ENCODE measurements around the gene IMMT. TPM values are rescaled to one million over a fixed set of nuclear protein-coding genes. Genes with fewer than 3 reads are reported as not detected.

The IMMT gene
- total and polyA plus RNA-seq, 9 of the 15 experiments (the other 6 are each of a cell fraction or from before 2014, with no cell fraction given), result 119 to 294 (median 140) TPM

DNA sequence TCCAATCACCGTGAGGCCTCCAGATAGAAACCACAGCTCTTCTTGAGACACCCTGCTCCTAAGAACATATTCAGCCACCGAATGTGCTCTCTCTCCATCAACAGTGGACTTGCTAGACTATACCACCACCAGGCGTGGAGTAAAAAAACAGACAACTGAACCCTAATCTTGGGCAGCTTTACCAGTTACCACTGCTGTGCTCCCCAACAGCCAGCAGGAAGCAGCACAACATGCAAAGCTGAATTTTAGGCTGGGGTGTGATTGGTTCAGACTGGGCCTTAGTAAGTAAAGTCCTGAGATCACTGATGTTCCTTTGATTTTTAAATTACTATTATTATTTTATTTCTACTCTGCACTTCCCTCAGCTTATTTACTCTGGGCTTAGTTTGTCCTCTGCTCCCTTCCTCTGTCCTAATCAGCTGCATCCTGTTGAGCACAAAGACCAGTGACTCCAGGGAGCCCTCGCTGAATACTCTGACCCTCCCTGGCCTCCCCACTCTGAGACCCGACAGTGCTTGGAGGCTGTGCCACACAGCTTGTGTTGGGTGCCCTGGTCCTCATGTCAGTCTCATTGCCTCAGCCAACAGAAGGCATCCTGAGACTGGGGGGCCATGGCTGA, 25.9 kb upstream of the IMMT start (continued):
- TF ChIP-seq RNF219 (CRISPR knock-in tag; IDR thresholded peaks at IDR 0.05) (no peak), DLX4 (CRISPR knock-in tag; IDR thresholded peaks at IDR 0.05) (no peak), TCF3 (CRISPR knock-in tag; IDR thresholded peaks at IDR 0.05) (0 out of 2 replicates have a peak, but pooled peaks have one; percentile 6), STAG1 (CRISPR knock-in tag; IDR thresholded peaks at IDR 0.05; ENCODE audit: borderline replicate concordance) (peak; percentile 28; the same call in 1 of the 2 replicates), PHF21A (IDR thresholded peaks at IDR 0.05; ENCODE audit: borderline replicate concordance, low read depth) (no peak), DEAF1 (CRISPR knock-in tag; IDR thresholded peaks at IDR 0.05) (peak; percentile 89), FOS (IDR thresholded peaks at IDR 0.05; ENCODE audit: extremely low read depth, insufficient read length) (no peak), ZNF644 (tag; IDR thresholded peaks at IDR 0.05; ENCODE audit: low read depth) (no peak), HDAC8 (tag; IDR thresholded peaks at IDR 0.05) (no peak), L3MBTL2 (IDR thresholded peaks at IDR 0.05) (no peak), ELF2 (CRISPR knock-in tag; IDR thresholded peaks at IDR 0.05) (no peak), ZNF316 (IDR thresholded peaks at IDR 0.05) (no peak), E4F1 (CRISPR knock-in tag; IDR thresholded peaks at IDR 0.05; ENCODE audit: borderline replicate concordance) (no peak), HDAC2 (IDR thresholded peaks at IDR 0.05) (no peak), NR2C1 (IDR thresholded peaks at IDR 0.05) (no peak), NR2C1 (tag; IDR thresholded peaks at IDR 0.05) (no peak), SLC30A9 (CRISPR knock-in tag; IDR thresholded peaks at IDR 0.05) (no peak), NONO (IDR thresholded peaks at IDR 0.05; ENCODE audit: low read depth in 2 of 2, low read length in 1 of 2) (no peak), GABPB2 (CRISPR knock-in tag; conservative IDR thresholded peaks at IDR 0.05) (no peak), MEIS2 (IDR thresholded peaks at IDR 0.05; ENCODE audit: partially characterized antibody) (no peak), RBM22 (IDR thresholded peaks at IDR 0.05; ENCODE audit: low read depth, low read length, poor library complexity, severe bottlenecking) (no peak)
- TF ChIP-seq, protein P1, sequence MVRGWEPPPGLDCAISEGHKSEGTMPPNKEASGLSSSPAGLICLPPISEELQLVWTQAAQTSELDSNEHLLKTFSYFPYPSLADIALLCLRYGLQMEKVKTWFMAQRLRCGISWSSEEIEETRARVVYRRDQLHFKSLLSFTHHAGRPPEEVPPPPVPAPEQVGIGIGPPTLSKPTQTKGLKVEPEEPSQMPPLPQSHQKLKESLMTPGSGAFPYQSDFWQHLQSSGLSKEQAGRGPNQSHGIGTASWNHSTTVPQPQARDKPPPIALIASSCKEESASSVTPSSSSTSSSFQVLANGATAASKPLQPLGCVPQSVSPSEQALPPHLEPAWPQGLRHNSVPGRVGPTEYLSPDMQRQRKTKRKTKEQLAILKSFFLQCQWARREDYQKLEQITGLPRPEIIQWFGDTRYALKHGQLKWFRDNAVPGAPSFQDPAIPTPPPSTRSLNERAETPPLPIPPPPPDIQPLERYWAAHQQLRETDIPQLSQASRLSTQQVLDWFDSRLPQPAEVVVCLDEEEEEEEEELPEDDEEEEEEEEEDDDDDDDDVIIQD (CRISPR knock-in tag; IDR thresholded peaks at IDR 0.05), result no peak

Measured in K562 (cell line).